SK-N-MC (cell line): ENCODE data around the gene FRK.

ENCODE experiments used
- DNase-seq: peaks from one replicate; pipeline ENCODE4 v3.0.0-alpha.2; 2011; ENCODE audit warnings: low read depth, low spot score
- H3K27ac ChIP-seq: fragments of 200-600 bp; sonication (generic); 2 replicates; pipeline ENCODE4 v1.5.1; 2016; ENCODE audit warnings: mixed run types
- H3K36me3 ChIP-seq: fragments of 200-600 bp; sonication (generic); 2 replicates; pipeline ENCODE4 v1.6.1; 2017; ENCODE audit warnings: antibody characterized with exemption, low read length, mixed read lengths; ENCODE audit not compliant: insufficient read depth
- H3K4me3 ChIP-seq: fragments of 200-600 bp; sonication (generic); 2 replicates; pipeline ENCODE4 v1.5.1; 2016
- H3K9ac ChIP-seq: fragments of 200-600 bp; sonication (generic); 2 replicates; pipeline ENCODE4 v1.8.0; 2017; ENCODE audit warnings: mixed run types, mixed read lengths; ENCODE audit not compliant: insufficient read length
- H3K9me3 ChIP-seq: fragments of 200-600 bp; sonication (generic); 2 replicates; pipeline ENCODE4 v1.6.1; 2017; ENCODE audit warnings: low read depth, mild to moderate bottlenecking, antibody characterized with exemption, low read length, moderate library complexity, mixed read lengths
- EZH2 ChIP-seq: fragments of 200-600 bp; sonication (generic); IDR thresholded peaks from one replicate; pipeline ENCODE4 v1.6.1; 2017; ENCODE audit warnings: antibody characterized with exemption
- FOXP2 ChIP-seq: optimal IDR thresholded peaks from 2 replicates; pipeline ENCODE3; 2011; ENCODE audit warnings: mild to moderate bottlenecking, moderate library complexity; ENCODE audit not compliant: insufficient read depth; ENCODE audit errors: extremely low read length, control extremely low read depth
- POLR2AphosphoS5 ChIP-seq: IDR thresholded peaks from 2 replicates; pipeline ENCODE4 v1.6.1; 2012; ENCODE audit warnings: mild to moderate bottlenecking, low read depth, low read length, borderline replicate concordance

Gene FRK

GRCh38 chr6:116084284-116084683 is 23.6 kb upstream of the FRK start:
- no peak for DNase-seq
- TF ChIP-seq EZH2 (no peak), FOXP2 (no peak), POLR2AphosphoS5 (no peak)
- Histone ChIP-seq H3K9ac (no peak overlapping the region), H3K9me3 (no peaks in the 10 kb centered on the region), H3K4me3 (no peak overlapping the region), H3K27ac (no peak overlapping the region), H3K36me3 (no peaks in the 10 kb centered on the region)

- no peak overlapping the region for H3K4me3 ChIP-seq
- H3K9ac ChIP-seq = no peak overlapping the region
- H3K27ac ChIP-seq = no peak overlapping the region
- H3K9me3 ChIP-seq = no peaks in the 10 kb centered on the region
- H3K36me3 ChIP-seq = no peaks in the 10 kb centered on the region
- no peak for DNase-seq
- TF ChIP-seq POLR2AphosphoS5 (no peak), FOXP2 (no peak), EZH2 (no peak)
Measured at GRCh38 chr6:116083052-116083451, 22.4 kb upstream of the FRK start.

- Histone ChIP-seq H3K27ac (no peak overlapping the region), H3K9me3 (no peaks in the 10 kb centered on the region), H3K9ac (no peak overlapping the region), H3K36me3 (no peaks in the 10 kb centered on the region), H3K4me3 (no peak overlapping the region)
- TF ChIP-seq POLR2AphosphoS5 (no peak), EZH2 (no peak), FOXP2 (no peak)
- no peak for DNase-seq
Measured at GRCh38 chr6:116078945-116079344, 18.3 kb upstream of the FRK start.

GRCh38 chr6:116078522-116078921 is 17.8 kb upstream of the FRK start:
- H3K9me3 ChIP-seq = no peaks in the 10 kb centered on the region
- no peak for DNase-seq
- TF ChIP-seq FOXP2 = no peak
- H3K36me3 ChIP-seq = no peaks in the 10 kb centered on the region
- H3K4me3 ChIP-seq = no peak overlapping the region
- no peak overlapping the region for H3K27ac ChIP-seq
- H3K9ac ChIP-seq = no peak overlapping the region

- no peak for DNase-seq
- no peaks in the 10 kb centered on the region for H3K9me3 ChIP-seq
- TF ChIP-seq FOXP2 (no peak), EZH2 (no peak), POLR2AphosphoS5 (no peak)
- no peaks in the 10 kb centered on the region for H3K36me3 ChIP-seq
- no peak overlapping the region for H3K27ac ChIP-seq
- no peak overlapping the region for H3K9ac ChIP-seq
- no peak overlapping the region for H3K4me3 ChIP-seq
Measured at GRCh38 chr6:116074732-116075390, 14.2 kb upstream of the FRK start.

GRCh38 chr6:116073765-116074440 is 13.2 kb upstream of the FRK start:
- H3K36me3 ChIP-seq = no peaks in the 10 kb centered on the region
- no peak overlapping the region for H3K4me3 ChIP-seq
- H3K9ac ChIP-seq = no peak overlapping the region
- no peaks in the 10 kb centered on the region for H3K9me3 ChIP-seq
- no peak for DNase-seq
- TF ChIP-seq FOXP2 (no peak), EZH2 (no peak), POLR2AphosphoS5 (no peak)
- H3K27ac ChIP-seq = no peak overlapping the region

- DNase-seq = no peak
- no peak overlapping the region for H3K9ac ChIP-seq
- no peak overlapping the region for H3K27ac ChIP-seq
- no peak for TF ChIP-seq EZH2
- no peak for TF ChIP-seq FOXP2
- TF ChIP-seq POLR2AphosphoS5 = no peak
- no peak overlapping the region for H3K4me3 ChIP-seq
- no peaks in the 10 kb centered on the region for H3K36me3 ChIP-seq
- no peaks in the 10 kb centered on the region for H3K9me3 ChIP-seq
Measured at GRCh38 chr6:116072368-116072767, 11.7 kb upstream of the FRK start.

GRCh38 chr6:116070616-116071389 is 10.1 kb upstream of the FRK start:
- TF ChIP-seq POLR2AphosphoS5 = no peak
- TF ChIP-seq EZH2 = no peak
- no peak overlapping the region for H3K27ac ChIP-seq
- H3K36me3 ChIP-seq = no peaks in the 10 kb centered on the region
- DNase-seq = no peak
- no peak overlapping the region for H3K9ac ChIP-seq
- no peak overlapping the region for H3K4me3 ChIP-seq
- H3K9me3 ChIP-seq = no peaks in the 10 kb centered on the region

- no peak overlapping the region for H3K27ac ChIP-seq
- no peak for DNase-seq
- no peaks in the 10 kb centered on the region for H3K9me3 ChIP-seq
- no peak for TF ChIP-seq POLR2AphosphoS5
- TF ChIP-seq EZH2 = no peak
- no peak for TF ChIP-seq FOXP2
- no peak overlapping the region for H3K4me3 ChIP-seq
- no peak overlapping the region for H3K9ac ChIP-seq
- no peaks in the 10 kb centered on the region for H3K36me3 ChIP-seq
Measured at GRCh38 chr6:116070101-116070500, 9.4 kb upstream of the FRK start.

GRCh38 chr6:116066789-116067188 is 6.1 kb upstream of the FRK start:
- no peaks in the 10 kb centered on the region for H3K36me3 ChIP-seq
- no peak overlapping the region for H3K27ac ChIP-seq
- DNase-seq = no peak
- H3K4me3 ChIP-seq = no peak overlapping the region
- TF ChIP-seq POLR2AphosphoS5 = no peak
- TF ChIP-seq EZH2 = no peak
- TF ChIP-seq FOXP2 = no peak
- no peak overlapping the region for H3K9ac ChIP-seq
- no peaks in the 10 kb centered on the region for H3K9me3 ChIP-seq
